ENCODE results near the gene AGMO.

The AGMO gene

GRCh38 chr7:15430191-15430590 is 131.6 kb downstream of the AGMO start:
- peaks cover 11% of the 10 kb centered on the region for H3K9me3 Mint-ChIP-seq
- no peak overlapping the region for H3K27ac Mint-ChIP-seq
- H3K27me3 Mint-ChIP-seq: no peaks in the 10 kb centered on the region
- H3K4me1 Mint-ChIP-seq (ENCODE audit: low read depth): no peaks in the 10 kb centered on the region
- no peak overlapping the region for H3K4me3 Mint-ChIP-seq
- no peaks in the 10 kb centered on the region for H3K36me3 Mint-ChIP-seq (ENCODE audit: low read depth)

GRCh38 chr7:15424468-15424867 is 137.3 kb downstream of the AGMO start:
- H3K4me3 Mint-ChIP-seq: no peak overlapping the region
- H3K36me3 Mint-ChIP-seq (ENCODE audit: low read depth): no peaks in the 10 kb centered on the region
- no peaks in the 10 kb centered on the region for H3K27me3 Mint-ChIP-seq

GRCh38 chr7:15419596-15419995 is 142.2 kb downstream of the AGMO start:
- no peaks in the 10 kb centered on the region for H3K27me3 Mint-ChIP-seq
- no peak overlapping the region for H3K4me3 Mint-ChIP-seq
- H3K27ac Mint-ChIP-seq: no peak overlapping the region

More at GRCh38 chr7:15424468-15424867, 137.3 kb downstream of the AGMO start:
- Mint-ChIP-seq H3K4me1 (ENCODE audit: low read depth) (no peaks in the 10 kb centered on the region), H3K27ac (no peak overlapping the region), H3K9me3 (peaks cover 24% of the 10 kb centered on the region)

GRCh38 chr7:15418264-15418663 is 143.6 kb downstream of the AGMO start:
- no peak overlapping the region for H3K4me3 Mint-ChIP-seq
- H3K27ac Mint-ChIP-seq: no peak overlapping the region
- no peaks in the 10 kb centered on the region for H3K4me1 Mint-ChIP-seq (ENCODE audit: low read depth)
- no peaks in the 10 kb centered on the region for H3K36me3 Mint-ChIP-seq (ENCODE audit: low read depth)
- peaks cover 26% of the 10 kb centered on the region for H3K9me3 Mint-ChIP-seq
- no peaks in the 10 kb centered on the region for H3K27me3 Mint-ChIP-seq

More at GRCh38 chr7:15419596-15419995, 142.2 kb downstream of the AGMO start:
- no peaks in the 10 kb centered on the region for H3K4me1 Mint-ChIP-seq (ENCODE audit: low read depth)
- H3K9me3 Mint-ChIP-seq: peaks cover 28% of the 10 kb centered on the region
- H3K36me3 Mint-ChIP-seq (ENCODE audit: low read depth): no peaks in the 10 kb centered on the region

GRCh38 chr7:15417341-15417988 is 144.3 kb downstream of the AGMO start:
- H3K36me3 Mint-ChIP-seq (ENCODE audit: low read depth): no peaks in the 10 kb centered on the region
- H3K9me3 Mint-ChIP-seq: peaks cover 25% of the 10 kb centered on the region
- no peaks in the 10 kb centered on the region for H3K27me3 Mint-ChIP-seq
- H3K4me1 Mint-ChIP-seq (ENCODE audit: low read depth): no peaks in the 10 kb centered on the region
- no peak overlapping the region for H3K27ac Mint-ChIP-seq
- no peak overlapping the region for H3K4me3 Mint-ChIP-seq

GRCh38 chr7:15411019-15411418 is 150.8 kb downstream of the AGMO start:
- Mint-ChIP-seq H3K9me3 (peaks cover 3% of the 10 kb centered on the region), H3K36me3 (ENCODE audit: low read depth) (no peaks in the 10 kb centered on the region), H3K4me3 (no peak overlapping the region), H3K4me1 (ENCODE audit: low read depth) (no peaks in the 10 kb centered on the region), H3K27ac (no peak overlapping the region), H3K27me3 (no peaks in the 10 kb centered on the region)

GRCh38 chr7:15407910-15408309 is 153.9 kb downstream of the AGMO start:
- no peaks in the 10 kb centered on the region for H3K4me1 Mint-ChIP-seq (ENCODE audit: low read depth)
- no peaks in the 10 kb centered on the region for H3K36me3 Mint-ChIP-seq (ENCODE audit: low read depth)
- H3K4me3 Mint-ChIP-seq: no peak overlapping the region
- no peaks in the 10 kb centered on the region for H3K9me3 Mint-ChIP-seq
- H3K27me3 Mint-ChIP-seq: no peaks in the 10 kb centered on the region
- H3K27ac Mint-ChIP-seq: no peak overlapping the region

GRCh38 chr7:15403751-15404150 is 158.1 kb downstream of the AGMO start:
- no peaks in the 10 kb centered on the region for H3K4me1 Mint-ChIP-seq (ENCODE audit: low read depth)
- no peaks in the 10 kb centered on the region for H3K36me3 Mint-ChIP-seq (ENCODE audit: low read depth)
- peaks cover 9% of the 10 kb centered on the region for H3K9me3 Mint-ChIP-seq
- no peaks in the 10 kb centered on the region for H3K27me3 Mint-ChIP-seq
- H3K27ac Mint-ChIP-seq: no peak overlapping the region
- H3K4me3 Mint-ChIP-seq: no peak overlapping the region

GRCh38 chr7:15403315-15403714 is 158.5 kb downstream of the AGMO start:
- Mint-ChIP-seq H3K27me3 (no peaks in the 10 kb centered on the region), H3K9me3 (peaks cover 9% of the 10 kb centered on the region), H3K4me3 (no peak overlapping the region), H3K36me3 (ENCODE audit: low read depth) (no peaks in the 10 kb centered on the region), H3K27ac (no peak overlapping the region), H3K4me1 (ENCODE audit: low read depth) (no peaks in the 10 kb centered on the region)

- no peaks in the 10 kb centered on the region for H3K36me3 Mint-ChIP-seq (ENCODE audit: low read depth)
- peaks cover 10% of the 10 kb centered on the region for H3K9me3 Mint-ChIP-seq
- H3K4me3 Mint-ChIP-seq: no peak overlapping the region
- H3K27me3 Mint-ChIP-seq: no peaks in the 10 kb centered on the region
- H3K4me1 Mint-ChIP-seq (ENCODE audit: low read depth): no peaks in the 10 kb centered on the region
- H3K27ac Mint-ChIP-seq: no peak overlapping the region
These were observed 159.2 kb downstream of the AGMO start for GRCh38 chr7:15402436-15403136.

- no peaks in the 10 kb centered on the region for H3K36me3 Mint-ChIP-seq (ENCODE audit: low read depth)
- H3K27ac Mint-ChIP-seq: no peak overlapping the region
- no peaks in the 10 kb centered on the region for H3K4me1 Mint-ChIP-seq (ENCODE audit: low read depth)
- H3K9me3 Mint-ChIP-seq: peaks cover 19% of the 10 kb centered on the region
- no peaks in the 10 kb centered on the region for H3K27me3 Mint-ChIP-seq
- H3K4me3 Mint-ChIP-seq: no peak overlapping the region
These were observed 161.4 kb downstream of the AGMO start for GRCh38 chr7:15400440-15400839.

- no peak overlapping the region for H3K27ac Mint-ChIP-seq
These were observed 162.4 kb downstream of the AGMO start for GRCh38 chr7:15399441-15399840.

GRCh38 chr7:15397922-15398760 is 163.7 kb downstream of the AGMO start:
- Mint-ChIP-seq H3K9me3 (peaks cover 19% of the 10 kb centered on the region), H3K36me3 (ENCODE audit: low read depth) (no peaks in the 10 kb centered on the region), H3K27me3 (no peaks in the 10 kb centered on the region), H3K4me3 (no peak overlapping the region), H3K27ac (no peak overlapping the region), H3K4me1 (ENCODE audit: low read depth) (no peaks in the 10 kb centered on the region)

More at GRCh38 chr7:15399441-15399840, 162.4 kb downstream of the AGMO start:
- Mint-ChIP-seq H3K36me3 (ENCODE audit: low read depth) (no peaks in the 10 kb centered on the region), H3K9me3 (peaks cover 19% of the 10 kb centered on the region), H3K4me1 (ENCODE audit: low read depth) (no peaks in the 10 kb centered on the region), H3K4me3 (no peak overlapping the region), H3K27me3 (no peaks in the 10 kb centered on the region)

- peaks cover 17% of the 10 kb centered on the region for H3K9me3 Mint-ChIP-seq
- no peaks in the 10 kb centered on the region for H3K27me3 Mint-ChIP-seq
- no peak overlapping the region for H3K27ac Mint-ChIP-seq
- H3K4me3 Mint-ChIP-seq: no peak overlapping the region
- H3K36me3 Mint-ChIP-seq (ENCODE audit: low read depth): no peaks in the 10 kb centered on the region
- no peaks in the 10 kb centered on the region for H3K4me1 Mint-ChIP-seq (ENCODE audit: low read depth)
These were observed 164.7 kb downstream of the AGMO start for GRCh38 chr7:15397159-15397550.
